Right lobe of liver (tissue), 6 donors: ENCODE measurements around the gene SSPN. TPM values are rescaled to one million over a fixed set of nuclear protein-coding genes. Genes with fewer than 3 reads are reported as not detected.

ENCODE experiments used
- ATAC-seq, 4 donors: fragments of 200-7000 bp; cut with Tn5 transposase; one replicate each; pipeline ENCODE4 v1.9.1; 2020; ENCODE audit warnings: mild to moderate bottlenecking in 4 of 4, moderate library complexity in 4 of 4
- DNase-seq, 3 donors: peaks; one replicate each; pipeline ENCODE4 v3.0.0-alpha.2; 2020
- H3K27ac ChIP-seq, 3 donors: fragments of 200-600 bp; one replicate each; pipeline ENCODE4 v1.8.0; 2022
- H3K27me3 ChIP-seq, 2 donors: fragments of 200-600 bp; one replicate each; pipeline ENCODE4 v1.8.0; 2022
- H3K36me3 ChIP-seq, 4 donors: fragments of 200-600 bp; sonication (generic) in 1 of 4; one replicate each; pipeline versions ENCODE4 v1.5.1 to v1.8.0; 2017 to 2022; ENCODE audit warnings: control low read depth in 1 of 4
- H3K4me1 ChIP-seq, 4 donors: fragments of 200-600 bp; sonication (generic) in 1 of 4; one replicate each; pipeline versions ENCODE4 v1.5.1 to v1.8.0; 2017 to 2022; ENCODE audit warnings: control low read depth in 1 of 4
- H3K4me3 ChIP-seq, 3 donors: fragments of 200-600 bp; one replicate each; pipeline ENCODE4 v1.8.0; 2022
- H3K9me3 ChIP-seq, 4 donors: fragments of 200-600 bp; sonication (generic) in 1 of 4; one replicate each; pipeline versions ENCODE4 v1.5.1 to v1.8.0; 2017 to 2022; ENCODE audit warnings: control low read depth in 1 of 4
- CTCF ChIP-seq, 4 donors: fragments of 200-600 bp in 3 of 4; fragments of 450-650 bp in 1 of 4; IDR thresholded peaks; one replicate each; pipeline versions ENCODE4 v1.5.1 to v1.8.0; 2016 to 2022; ENCODE audit warnings: antibody characterized with exemption in 4 of 4, mild to moderate bottlenecking in 2 of 4
- POLR2A ChIP-seq: fragments of 450-650 bp; IDR thresholded peaks from one replicate; pipeline ENCODE4 v1.6.1; 2017; ENCODE audit warnings: antibody characterized with exemption, mild to moderate bottlenecking
- WGBS: methylation state at CpG from one replicate; pipeline ENCODE4 v1.1.6; 2018; ENCODE audit warnings: low coverage, low lambda C conversion rate; ENCODE audit not compliant: insufficient coverage; ENCODE audit errors: missing lambda C conversion rate; 5-methylcytosine and 5-hydroxymethylcytosine counted together
- intact Hi-C, 2 donors: fragments of 100-400 bp; cut with DNase I; formaldehyde crosslinking; loops; one replicate each; pipeline versions ENCODE4 v1.11.2 to v1.14.1; 2022
- total RNA-seq, 6 experiments: library from RNA; depleted of rRNA in 2 of 6; stranded (reverse); fragments of >200 nt in 2 of 6; fragmentation: NEBNext Ultra II Directional in 3 of 6; extraction: Animal tissue kit (Norgen Biotek cat#: 25700) in 3 of 6; gene quantifications; one replicate each; pipeline versions ENCODE4 v1.1.0 to v1.2.4, GENCODE V29; 2016 to 2023
- donor health status: DM: no; HTN: yes; CAD: no.
- donor health status: DM: no; HTN: no; CAD: no.
- donor health status: DM: no; HTN: no; CAD: no.
- donor health status: DM: no; HTN: yes; CAD: no.
- donor health status: DM: no; HTN: yes; CAD: no.

Gene SSPN
- total RNA-seq, 6 experiments from 2014 or later, result 0.18 to 1.2 (median 0.54) TPM

- WGBS, result 10% methylated on average over 1 of the region's 1 CpG
These were observed 7.2 kb upstream of the SSPN start for GRCh38 chr12:26188127-26188526.

GRCh38 chr12:26188641-26189040, 6.7 kb upstream of the SSPN start:
- Histone ChIP-seq H3K9me3 (no peaks in the 10 kb centered on the region), H3K27me3 (no peaks in the 10 kb centered on the region), H3K4me1 (no peaks in the 10 kb centered on the region), H3K36me3 (no peaks in the 10 kb centered on the region), H3K27ac (no peak overlapping the region), H3K4me3 (no peak overlapping the region)
- TF ChIP-seq POLR2A (no peak), CTCF (IDR thresholded peaks at IDR 0.05) (no peak)
- DNase-seq (no peak), ATAC-seq (no peak)
- WGBS, result 88% methylated on average over 2 of the region's 2 CpGs
- intact Hi-C loops, result no loop called here

More at GRCh38 chr12:26188127-26188526, 7.2 kb upstream of the SSPN start:
- Histone ChIP-seq H3K36me3 (no peaks in the 10 kb centered on the region), H3K4me1 (no peaks in the 10 kb centered on the region), H3K27ac (no peak overlapping the region), H3K4me3 (no peak overlapping the region), H3K9me3 (no peaks in the 10 kb centered on the region), H3K27me3 (no peaks in the 10 kb centered on the region)
- ATAC-seq (no peak), DNase-seq (no peak)
- intact Hi-C loops, result no loop called here
- no peak for TF ChIP-seq POLR2A
- no peak for TF ChIP-seq CTCF (IDR thresholded peaks at IDR 0.05)

GRCh38 chr12:26192142-26192541, 3.2 kb upstream of the SSPN start:
- 52% methylated on average over 3 of the region's 3 CpGs for WGBS
- no peaks in the 10 kb centered on the region for H3K36me3 ChIP-seq
- H3K27ac ChIP-seq, result no peak overlapping the region
- H3K27me3 ChIP-seq, result peaks cover 0 to 7% of the 10 kb centered on the region in 2 donors
- H3K4me3 ChIP-seq, result no peak overlapping the region
- H3K9me3 ChIP-seq, result no peaks in the 10 kb centered on the region
- DNase-seq (no peak), ATAC-seq (no peak)
- intact Hi-C loops, result no loop called here
- no peak for TF ChIP-seq POLR2A
- TF ChIP-seq CTCF (IDR thresholded peaks at IDR 0.05), result no peak
- H3K4me1 ChIP-seq, result peaks cover 0 to 6% (median 0%) of the 10 kb centered on the region in 4 donors

- H3K4me3 ChIP-seq, result no peak overlapping the region
- no peaks in the 10 kb centered on the region for H3K36me3 ChIP-seq
- DNase-seq, result no peak
- 55% methylated on average over 1 of the region's 1 CpG for WGBS
- TF ChIP-seq CTCF (IDR thresholded peaks at IDR 0.05) (no peak), POLR2A (no peak)
- no peak overlapping the region for H3K27ac ChIP-seq
- intact Hi-C loops, result no loop called here
- peaks cover 0 to 7% of the 10 kb centered on the region in 2 donors for H3K27me3 ChIP-seq
- H3K4me1 ChIP-seq, result peaks cover 0 to 6% (median 0%) of the 10 kb centered on the region in 4 donors
- no peaks in the 10 kb centered on the region for H3K9me3 ChIP-seq
- ATAC-seq, result no peak
These were observed 1.8 kb upstream of the SSPN start for GRCh38 chr12:26193539-26193938.
